Activated naive CD4-positive, alpha-beta T cell treated with anti-CD3 and anti-CD28 coated beads for 36 hours (primary cell): ENCODE results near the gene ZNF385B. TPM values are rescaled to one million over a fixed set of nuclear protein-coding genes. Genes with fewer than 3 reads are reported as not detected.

Experiments
- CTCF ChIA-PET: fragments of 350-600 bp; sonication (Branson Sonifier 250); formaldehyde crosslinking; loops from one replicate; lab custom pipeline; 2021; ENCODE audit warnings: antibody characterized with exemption; lab: Charles Lee
- DNase-seq: peaks from one replicate; pipeline ENCODE4 v3.0.0-alpha.2; 2020
- H3K27ac Mint-ChIP-seq: one replicate; pipeline ENCODE4 v1.8.0; 2021; ENCODE audit warnings: mild to moderate bottlenecking, mixed read lengths
- H3K27me3 Mint-ChIP-seq: one replicate; pipeline ENCODE4 v1.8.0; 2021; ENCODE audit warnings: low read depth, mixed read lengths
- H3K36me3 Mint-ChIP-seq: one replicate; pipeline ENCODE4 v1.8.0; 2021; ENCODE audit warnings: low read depth, mixed read lengths
- H3K4me1 Mint-ChIP-seq: one replicate; pipeline ENCODE4 v1.8.0; 2021; ENCODE audit warnings: low read depth, mixed read lengths
- H3K4me3 Mint-ChIP-seq: one replicate; pipeline ENCODE4 v1.8.0; 2021; ENCODE audit warnings: mild to moderate bottlenecking, moderate library complexity, mixed read lengths
- H3K9me3 Mint-ChIP-seq: one replicate; pipeline ENCODE4 v1.8.0; 2021; ENCODE audit warnings: mixed read lengths
- intact Hi-C: fragments of 100-400 bp; cut with micrococcal nuclease; formaldehyde crosslinking; loops from one replicate; pipeline ENCODE4 v1.15.1; 2023
- microRNA-seq: library from miRNA; unstranded; fragments of <30 nt; microRNA quantifications from one replicate; pipeline ENCODE4 v1.2.0, GENCODE V29; 2022; ENCODE audit warnings: borderline microRNAs expressed, borderline replicate concordance
- total RNA-seq, 2 experiments: library from RNA; stranded (reverse); gene quantifications; one replicate each; pipeline ENCODE4 v1.2.3, GENCODE V29; 2021

ZNF385B gene
- total RNA-seq, 2 experiments from 2014 or later: not detected

- peak; percentile 72 for DNase-seq
- H3K4me3 Mint-ChIP-seq: no peak overlapping the region
- H3K27ac Mint-ChIP-seq: no peak overlapping the region
- H3K4me1 Mint-ChIP-seq: no peaks in the 10 kb centered on the region
- intact Hi-C loops: loop anchor here (1.0 kb wide), 1 partner anchor 329 kb away; no protein-coding TSS in a partner anchor
- no peaks in the 10 kb centered on the region for H3K9me3 Mint-ChIP-seq
- H3K27me3 Mint-ChIP-seq: peaks cover 8% of the 10 kb centered on the region
- CTCF ChIA-PET: interaction anchor here (0.7 to 4.2 kb wide), 8 partner anchors 10 to 317 kb away, joined by 3 to 26 read pairs (median 4); no protein-coding TSS in a partner anchor
- no peaks in the 10 kb centered on the region for H3K36me3 Mint-ChIP-seq
Measured at GRCh38 chr2:179422037-179422643, 439.3 kb downstream of the ZNF385B start.

- DNase-seq: no peak
- peaks cover 15% of the 10 kb centered on the region for H3K27me3 Mint-ChIP-seq
- no peaks in the 10 kb centered on the region for H3K4me1 Mint-ChIP-seq
- intact Hi-C loops: no loop called here
- CTCF ChIA-PET: interaction anchor here (1.3 kb wide), 1 partner anchor 15 kb away, joined by 3 read pairs; no protein-coding TSS in a partner anchor
- no peaks in the 10 kb centered on the region for H3K36me3 Mint-ChIP-seq
- H3K4me3 Mint-ChIP-seq: no peak overlapping the region
- H3K27ac Mint-ChIP-seq: no peak overlapping the region
- no peaks in the 10 kb centered on the region for H3K9me3 Mint-ChIP-seq
Measured at GRCh38 chr2:179417436-179417949, 443.9 kb downstream of the ZNF385B start.

GRCh38 chr2:179412112-179412511 lies 449.3 kb downstream of the ZNF385B start:
- no peaks in the 10 kb centered on the region for H3K9me3 Mint-ChIP-seq
- no peak overlapping the region for H3K27ac Mint-ChIP-seq
- no peaks in the 10 kb centered on the region for H3K36me3 Mint-ChIP-seq
- intact Hi-C loops: loop anchor here (5.0 kb wide), 1 partner anchor 665 kb away; no protein-coding TSS in a partner anchor
- CTCF ChIA-PET: interaction anchor here (0.6 to 1.4 kb wide), 4 partner anchors 23 to 254 kb away, joined by 3 to 4 read pairs (median 3); no protein-coding TSS in a partner anchor
- no peak for DNase-seq
- H3K27me3 Mint-ChIP-seq: peaks cover 32% of the 10 kb centered on the region
- no peak overlapping the region for H3K4me3 Mint-ChIP-seq
- no peaks in the 10 kb centered on the region for H3K4me1 Mint-ChIP-seq

- peak; percentile 45 for DNase-seq
- Mint-ChIP-seq H3K9me3 (no peaks in the 10 kb centered on the region), H3K4me3 (no peak overlapping the region), H3K27ac (no peak overlapping the region), H3K4me1 (no peaks in the 10 kb centered on the region), H3K36me3 (no peaks in the 10 kb centered on the region), H3K27me3 (peaks cover 32% of the 10 kb centered on the region)
- CTCF ChIA-PET: interaction anchor here (0.5 to 1.5 kb wide), 13 partner anchors 11 to 427 kb away, joined by 3 to 15 read pairs (median 4); no protein-coding TSS in a partner anchor
- intact Hi-C loops: loop anchor here (1.0 to 5.0 kb wide), 4 partner anchors 30 to 667 kb away; no protein-coding TSS in a partner anchor
Measured at GRCh38 chr2:179410552-179411356, 450.7 kb downstream of the ZNF385B start.

DNA sequence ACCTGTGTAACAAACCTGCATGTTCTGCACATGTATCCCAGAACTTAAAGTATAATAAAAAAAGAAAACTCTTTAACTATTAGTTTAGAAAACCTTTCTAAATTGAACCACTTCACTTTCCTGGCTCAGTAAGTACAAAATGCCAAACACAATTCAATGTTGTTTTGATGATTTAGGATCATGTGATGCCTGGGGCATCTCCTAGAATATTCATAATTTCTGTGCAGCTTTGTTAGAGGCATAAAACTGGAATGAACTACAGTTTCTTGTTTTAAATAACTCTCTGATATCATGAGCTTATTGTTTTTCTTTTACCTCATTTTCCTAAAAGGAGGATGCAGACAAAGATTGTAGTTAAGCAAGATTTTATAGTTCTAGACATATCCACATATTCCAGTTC lies 457.8 kb downstream of the ZNF385B start:
- H3K4me1 Mint-ChIP-seq: no peaks in the 10 kb centered on the region
- H3K27me3 Mint-ChIP-seq: peaks cover 13% of the 10 kb centered on the region
- intact Hi-C loops: no loop called here
- DNase-seq: no peak
- H3K9me3 Mint-ChIP-seq: no peaks in the 10 kb centered on the region
- no peak overlapping the region for H3K27ac Mint-ChIP-seq
- H3K4me3 Mint-ChIP-seq: no peak overlapping the region
- no peaks in the 10 kb centered on the region for H3K36me3 Mint-ChIP-seq
- CTCF ChIA-PET: interaction anchor here (0.6 kb wide), 1 partner anchor 37 kb away, joined by 3 read pairs; no protein-coding TSS in a partner anchor

GRCh38 chr2:179393481-179393880 lies 467.9 kb downstream of the ZNF385B start:
- H3K27ac Mint-ChIP-seq: no peak overlapping the region
- H3K36me3 Mint-ChIP-seq: no peaks in the 10 kb centered on the region
- intact Hi-C loops: no loop called here
- H3K9me3 Mint-ChIP-seq: peaks cover 4% of the 10 kb centered on the region
- no peaks in the 10 kb centered on the region for H3K27me3 Mint-ChIP-seq
- H3K4me3 Mint-ChIP-seq: no peak overlapping the region
- no peak for DNase-seq
- CTCF ChIA-PET: no interaction called here
- no peaks in the 10 kb centered on the region for H3K4me1 Mint-ChIP-seq

Small RNAs within 50 kb of the gene (microRNA-seq; reads per million reads assigned to microRNA genes)
- not detected for gene MIR1258

Other genes starting within 250 kb of the ZNF385B start
- gene CWC22, start 145.7 kb upstream of the ZNF385B start, total RNA-seq: 10 to 100 TPM; 20.4 TPM